B cell (primary cell): ENCODE results near the gene OPHN1. TPM values are rescaled to one million over a fixed set of nuclear protein-coding genes. Genes with fewer than 3 reads are reported as not detected.

Source experiments
- ATAC-seq: fragments of 200-7000 bp; cut with Tn5 transposase; one replicate; pipeline ENCODE4 v1.10.0; 2021; ENCODE audit warnings: low read depth, mild to moderate bottlenecking, moderate number of reproducible peaks, moderate library complexity
- CTCF ChIA-PET: fragments of 350-600 bp; sonication (Branson Sonifier 250); formaldehyde crosslinking; loops from one replicate; lab custom pipeline; 2021; ENCODE audit warnings: antibody characterized with exemption, inconsistent platforms; lab: Charles Lee
- POLR2A ChIA-PET: fragments of 350-600 bp; sonication (Branson Sonifier 250); formaldehyde crosslinking; loops from one replicate; lab custom pipeline; 2021; ENCODE audit warnings: antibody characterized with exemption; lab: Charles Lee
- DNase-seq: peaks from one replicate; pipeline ENCODE4 v3.0.0; 2013
- H2AFZ ChIP-seq: 2 replicates; pipeline ENCODE4 v1.6.1; 2012; ENCODE audit warnings: mild to moderate bottlenecking, low read depth, low read length; ENCODE audit not compliant: insufficient read depth, poor library complexity, severe bottlenecking
- H3K27ac ChIP-seq, 2 donors: 1 replicate in 1 of 2; 2 replicates in 1 of 2; pipeline ENCODE4 v1.5.1; 2012 to 2013; ENCODE audit warnings: low read length in 2 of 2, mild to moderate bottlenecking in 2 of 2, moderate library complexity in 1 of 2
- H3K27me3 ChIP-seq, 4 experiments: fragments of 200-600 bp in 1 of 4; sonication (generic) in 1 of 4; replicated peaks in 1 of 4; 1 replicate in 2 of 4; 2 replicates in 2 of 4; pipeline versions ENCODE4 v1.6.1 to v1.7.0; 2013 to 2016; ENCODE audit warnings: low read length in 3 of 4, mild to moderate bottlenecking in 2 of 4, mixed read lengths in 1 of 4, moderate library complexity in 1 of 4; ENCODE audit not compliant: insufficient read depth in 4 of 4, control insufficient read depth in 3 of 4; ENCODE audit errors: control extremely low read depth in 1 of 4
- H3K36me3 ChIP-seq, 2 experiments: replicated peaks in 1 of 2; 1 replicate in 1 of 2; 2 replicates in 1 of 2; pipeline versions ENCODE4 v1.6.1 to v1.7.1; 2013; ENCODE audit warnings: low read length in 1 of 2; ENCODE audit not compliant: insufficient read depth in 2 of 2, control insufficient read depth in 1 of 2; ENCODE audit errors: control extremely low read depth in 1 of 2, extremely low read depth in 1 of 2
- H3K4me1 ChIP-seq, 2 donors: fragments of 200-600 bp in 1 of 2; sonication (generic) in 1 of 2; 1 replicate in 1 of 2; 2 replicates in 1 of 2; pipeline versions ENCODE4 v1.5.1 to v1.6.1; 2013 to 2017; ENCODE audit warnings: low read length in 2 of 2; ENCODE audit not compliant: control insufficient read depth in 2 of 2, insufficient read depth in 2 of 2
- H3K4me2 ChIP-seq: replicated peaks from 2 replicates; pipeline ENCODE3; 2012; ENCODE audit warnings: mild to moderate bottlenecking, low read depth, low read length; ENCODE audit not compliant: poor library complexity, severe bottlenecking
- H3K4me3 ChIP-seq, 5 experiments: fragments of 200-600 bp in 1 of 5; sonication (generic) in 1 of 5; 1 replicate in 3 of 5; 2 replicates in 2 of 5; pipeline versions ENCODE4 v1.5.1 to v1.7.0; 2011 to 2016; ENCODE audit warnings: low read length in 4 of 5, mild to moderate bottlenecking in 4 of 5, low read depth in 2 of 5, control low read depth in 1 of 5, moderate library complexity in 1 of 5; ENCODE audit not compliant: insufficient read depth in 1 of 5; ENCODE audit errors: control extremely low read depth in 1 of 5, extremely low read depth in 1 of 5
- H3K79me2 ChIP-seq: fragments of 200-600 bp; sonication (generic); one replicate; pipeline ENCODE4 v1.6.0; 2016; ENCODE audit warnings: low read length; ENCODE audit not compliant: control insufficient read depth, insufficient read depth
- H3K9ac ChIP-seq: fragments of 200-600 bp; sonication (generic); 2 replicates; pipeline ENCODE4 v1.6.1; 2017; ENCODE audit warnings: mild to moderate bottlenecking, low read length, moderate library complexity
- H3K9me3 ChIP-seq, 3 donors: one replicate each; pipeline versions ENCODE4 v1.6.1 to v1.7.1; 2013; ENCODE audit warnings: low read length in 2 of 3; ENCODE audit not compliant: control insufficient read depth in 2 of 3, insufficient read depth in 1 of 3; ENCODE audit errors: control extremely low read depth in 1 of 3
- H4K20me1 ChIP-seq: 2 replicates; pipeline ENCODE4 v1.6.0; 2012; ENCODE audit warnings: mild to moderate bottlenecking, low read length; ENCODE audit not compliant: insufficient read depth, control insufficient read depth, poor library complexity, severe bottlenecking
- H3K27ac Mint-ChIP-seq: one replicate; pipeline ENCODE4 v1.8.0; 2021; ENCODE audit warnings: mixed read lengths
- H3K27me3 Mint-ChIP-seq: one replicate; pipeline ENCODE4 v1.8.0; 2021; ENCODE audit warnings: mixed read lengths
- H3K4me1 Mint-ChIP-seq: one replicate; pipeline ENCODE4 v1.8.0; 2021; ENCODE audit warnings: mixed read lengths
- H3K4me3 Mint-ChIP-seq: one replicate; pipeline ENCODE4 v1.8.0; 2021; ENCODE audit warnings: mixed read lengths
- H3K9me3 Mint-ChIP-seq: one replicate; pipeline ENCODE4 v1.8.0; 2022; ENCODE audit warnings: mixed read lengths; ENCODE audit not compliant: insufficient read depth
- EZH2 ChIP-seq: IDR thresholded peaks from 2 replicates; pipeline ENCODE4 v1.6.1; 2012; ENCODE audit warnings: borderline replicate concordance, low read depth, mild to moderate bottlenecking, moderate library complexity, low read length; ENCODE audit not compliant: insufficient read depth, poor library complexity, severe bottlenecking
- WGBS: methylation state at CpG from one replicate; pipeline ENCODE4 v1.1.5; 2013; ENCODE audit warnings: missing lambda C conversion rate; ENCODE audit not compliant: insufficient coverage; 5-methylcytosine and 5-hydroxymethylcytosine counted together
- intact Hi-C: fragments of 100-400 bp; cut with micrococcal nuclease; formaldehyde crosslinking; loops from one replicate; pipeline ENCODE4 v1.10.0; 2022
- polyA minus RNA-seq: library from RNA; depleted of rRNA, polyadenylated mRNA; stranded (reverse); fragments of >200 nt; gene quantifications from 2 replicates; pipeline ENCODE4 v1.2.3, GENCODE V29; 2012
- polyA plus RNA-seq: library from polyadenylated mRNA; depleted of rRNA; stranded (reverse); fragments of >200 nt; gene quantifications from 2 replicates; pipeline ENCODE4 v1.2.3, GENCODE V29; 2012
- total RNA-seq, 2 donors: library from RNA; stranded (reverse); fragments of 120-200 nt in 1 of 2; gene quantifications; 1 replicate in 1 of 2; 2 replicates in 1 of 2; pipeline versions ENCODE4 v1.2.3 to v1.2.4, GENCODE V29; 2013 to 2022
- TF ChIP-seq, protein P1 (sequence below): fragments of 200-600 bp; IDR thresholded peaks from one replicate; pipeline ENCODE4 v1.8.0; 2022; ENCODE audit warnings: antibody characterized with exemption, mild to moderate bottlenecking

Gene OPHN1
- total RNA-seq (0.15 and 0.17 TPM in 2 replicates), polyA plus RNA-seq (0.03 TPM in 1 of 2 replicates, not detected in the other), polyA minus RNA-seq (0.14 and 0.34 TPM in 2 replicates)
- total RNA-seq (2013) = 1.1 TPM

GRCh38 chrX:68433155-68433980 lies at the start of gene OPHN1:
OPHN1 (minus strand) TSS chrX:68433495; CDS start chrX:68433020, 475 bp downstream.
- Histone ChIP-seq H3K27me3 (peaks cover 0 to 22% (median 6%) of the 10 kb centered on the region in 4 experiments), H3K36me3 (no peaks in the 10 kb centered on the region), H3K4me1 (peaks cover 4 to 14% of the 10 kb centered on the region in 2 donors), H3K79me2 (no peaks in the 10 kb centered on the region), H3K27ac (no peak within 1 kb of the TSS), H3K9ac (peak within 1 kb of the TSS; percentile 55), H3K4me2 (peak within 1 kb of the TSS; percentile 67), H4K20me1 (no peaks in the 10 kb centered on the region), H2AFZ (peak within 1 kb of the TSS; percentile 52), H3K4me3 (peak within 1 kb of the TSS; percentile 28 to 56 (median 43)), H3K9me3 (peaks cover 0 to 3% (median 0%) of the 10 kb centered on the region in 3 donors)
- CTCF ChIA-PET = no interaction called here
- TF ChIP-seq EZH2 = no peak
- TF ChIP-seq, protein P1, sequence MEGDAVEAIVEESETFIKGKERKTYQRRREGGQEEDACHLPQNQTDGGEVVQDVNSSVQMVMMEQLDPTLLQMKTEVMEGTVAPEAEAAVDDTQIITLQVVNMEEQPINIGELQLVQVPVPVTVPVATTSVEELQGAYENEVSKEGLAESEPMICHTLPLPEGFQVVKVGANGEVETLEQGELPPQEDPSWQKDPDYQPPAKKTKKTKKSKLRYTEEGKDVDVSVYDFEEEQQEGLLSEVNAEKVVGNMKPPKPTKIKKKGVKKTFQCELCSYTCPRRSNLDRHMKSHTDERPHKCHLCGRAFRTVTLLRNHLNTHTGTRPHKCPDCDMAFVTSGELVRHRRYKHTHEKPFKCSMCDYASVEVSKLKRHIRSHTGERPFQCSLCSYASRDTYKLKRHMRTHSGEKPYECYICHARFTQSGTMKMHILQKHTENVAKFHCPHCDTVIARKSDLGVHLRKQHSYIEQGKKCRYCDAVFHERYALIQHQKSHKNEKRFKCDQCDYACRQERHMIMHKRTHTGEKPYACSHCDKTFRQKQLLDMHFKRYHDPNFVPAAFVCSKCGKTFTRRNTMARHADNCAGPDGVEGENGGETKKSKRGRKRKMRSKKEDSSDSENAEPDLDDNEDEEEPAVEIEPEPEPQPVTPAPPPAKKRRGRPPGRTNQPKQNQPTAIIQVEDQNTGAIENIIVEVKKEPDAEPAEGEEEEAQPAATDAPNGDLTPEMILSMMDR = no peak
- H3K27ac Mint-ChIP-seq = no peak within 1 kb of the TSS
- peaks cover 9% of the 10 kb centered on the region for H3K4me1 Mint-ChIP-seq
- POLR2A ChIA-PET = no interaction called here
- intact Hi-C loops = no loop called here
- ATAC-seq (no peak), DNase-seq (peak; percentile 1)
- peak within 1 kb of the TSS; percentile 78 for H3K4me3 Mint-ChIP-seq
- WGBS = 1% methylated on average over 37 of the region's 57 CpGs
- peaks cover 30% of the 10 kb centered on the region for H3K27me3 Mint-ChIP-seq
- H3K9me3 Mint-ChIP-seq = no peaks in the 10 kb centered on the region

GRCh38 chrX:68480969-68481368 lies 47.7 kb upstream of the OPHN1 start:
- no peak overlapping the region for H3K4me2 ChIP-seq
- WGBS = no CpG with 5 or more reads among the region's 1 CpG
- ATAC-seq (no peak), DNase-seq (no peak)
- Mint-ChIP-seq H3K27ac (no peak overlapping the region), H3K4me3 (no peak overlapping the region), H3K27me3 (no peaks in the 10 kb centered on the region), H3K4me1 (no peaks in the 10 kb centered on the region), H3K9me3 (no peaks in the 10 kb centered on the region)
- H4K20me1 ChIP-seq = no peaks in the 10 kb centered on the region
- no peaks in the 10 kb centered on the region for H3K27me3 ChIP-seq
- H2AFZ ChIP-seq = no peak overlapping the region
- no peak for TF ChIP-seq EZH2
- TF ChIP-seq, protein P1 = no peak
- intact Hi-C loops = no loop called here
- CTCF ChIA-PET = no interaction called here
- H3K4me3 ChIP-seq = no peak overlapping the region
- H3K9me3 ChIP-seq = peaks cover 0 to 3% (median 0%) of the 10 kb centered on the region in 3 donors
- POLR2A ChIA-PET = no interaction called here
- no peaks in the 10 kb centered on the region for H3K4me1 ChIP-seq
- no peak overlapping the region for H3K27ac ChIP-seq
- no peaks in the 10 kb centered on the region for H3K79me2 ChIP-seq
- H3K36me3 ChIP-seq = no peaks in the 10 kb centered on the region
- H3K9ac ChIP-seq = no peak overlapping the region
